HepG2 (cell line): ENCODE measurements around the gene GPN2. TPM values are rescaled to one million over a fixed set of nuclear protein-coding genes. Genes with fewer than 3 reads are reported as not detected.

ENCODE experiments used
- ADNP ChIP-seq: sonication (generic); formaldehyde crosslinking; IDR thresholded peaks from 2 replicates; pipeline ENCODE4 v1.4.0; 2020; ENCODE audit warnings: missing genetic modification reagents
- ARHGAP35 ChIP-seq: sonication (generic); formaldehyde crosslinking; IDR thresholded peaks from 2 replicates; pipeline ENCODE4 v1.9.0; 2022; ENCODE audit warnings: mild to moderate bottlenecking, inconsistent platforms, moderate library complexity, missing genetic modification reagents, borderline replicate concordance
- ARNTL ChIP-seq: sonication (generic); formaldehyde crosslinking; IDR thresholded peaks from 2 replicates; pipeline ENCODE4 v1.4.0; 2020; ENCODE audit warnings: mild to moderate bottlenecking, missing genetic modification reagents
- BATF2 ChIP-seq: sonication (generic); formaldehyde crosslinking; IDR thresholded peaks from 2 replicates; pipeline ENCODE4 v1.8.0; 2022; ENCODE audit warnings: mild to moderate bottlenecking, missing genetic modification reagents, moderate library complexity
- BHLHE40 ChIP-seq: IDR thresholded peaks from 2 replicates; pipeline ENCODE4 v1.6.1; 2011; ENCODE audit warnings: low read length, improper control_type of control experiment
- FOSL2 ChIP-seq: sonication (generic); formaldehyde crosslinking; IDR thresholded peaks from 2 replicates; pipeline ENCODE4 v1.4.0; 2020; ENCODE audit warnings: missing genetic modification reagents
- HINFP ChIP-seq: sonication (generic); formaldehyde crosslinking; IDR thresholded peaks from 2 replicates; pipeline ENCODE4 v1.4.0; 2020; ENCODE audit warnings: low read depth, mild to moderate bottlenecking, missing genetic modification reagents
- HNRNPL ChIP-seq: fragments of 200-400 bp; formaldehyde crosslinking; IDR thresholded peaks from 2 replicates; pipeline ENCODE4 v1.6.1; 2017; ENCODE audit warnings: mild to moderate bottlenecking, low read depth, low read length
- HOXD1 ChIP-seq: sonication (generic); formaldehyde crosslinking; IDR thresholded peaks from 2 replicates; pipeline ENCODE4 v1.5.0; 2020; ENCODE audit warnings: missing genetic modification reagents
- PAX8 ChIP-seq: sonication (generic); formaldehyde crosslinking; IDR thresholded peaks from 2 replicates; pipeline ENCODE4 v1.8.0; 2022; ENCODE audit warnings: mild to moderate bottlenecking, missing genetic modification reagents, borderline replicate concordance
- POLR2AphosphoS2 ChIP-seq: IDR thresholded peaks from 2 replicates; pipeline ENCODE4 v1.6.1; 2011; ENCODE audit warnings: low read depth, low read length, improper control_type of control experiment
- POLR2AphosphoS5 ChIP-seq: IDR thresholded peaks from 2 replicates; pipeline ENCODE4 v1.6.1; 2012; ENCODE audit warnings: low read depth, low read length
- SAFB2 ChIP-seq: sonication (generic); formaldehyde crosslinking; IDR thresholded peaks from 2 replicates; pipeline ENCODE4 v1.5.1; 2020; ENCODE audit warnings: missing genetic modification reagents, low read depth, mild to moderate bottlenecking, borderline replicate concordance
- ZNF263 ChIP-seq: sonication (generic); formaldehyde crosslinking; IDR thresholded peaks from 2 replicates; pipeline ENCODE4 v1.4.0; 2020; ENCODE audit warnings: missing genetic modification reagents
- ZNF513 ChIP-seq: sonication (generic); formaldehyde crosslinking; conservative IDR thresholded peaks from 2 replicates; pipeline ENCODE4 v1.5.0; 2020; ENCODE audit warnings: missing genetic modification reagents
- ZNF558 ChIP-seq: sonication (generic); formaldehyde crosslinking; IDR thresholded peaks from 2 replicates; pipeline ENCODE4 v1.9.0; 2022; ENCODE audit warnings: mild to moderate bottlenecking, missing genetic modification reagents, borderline replicate concordance
- ZNF788 ChIP-seq: sonication (generic); formaldehyde crosslinking; IDR thresholded peaks from 2 replicates; pipeline ENCODE4 v1.5.0; 2020; ENCODE audit warnings: mild to moderate bottlenecking, missing genetic modification reagents, borderline replicate concordance
- polyA plus RNA-seq, 8 experiments: library from polyadenylated mRNA; depleted of rRNA in 3 of 8; stranded (reverse) in 7 of 8; unstranded in 1 of 8; fragments of >200 nt; fragmentation: Illumina TruSeq in 4 of 8; extraction: Trizol in 4 of 8; gene quantifications; 2 replicates each; pipeline versions ENCODE4 v1.2.1 to v1.2.3, GENCODE V29; 2011 to 2016; ENCODE audit warnings: low read depth in 4 of 8, missing spikeins in 1 of 8, mixed read lengths in 1 of 8; ENCODE audit not compliant: insufficient read depth in 1 of 8
- total RNA-seq, 5 experiments: library from RNA; depleted of rRNA; stranded (reverse); fragments of >200 nt; fragmentation: Illumina TruSeq; extraction: Trizol; gene quantifications; 2 replicates each; pipeline ENCODE4 v1.2.3, GENCODE V29; 2016; ENCODE audit warnings: low read depth in 1 of 5
- TF ChIP-seq, protein P1 (sequence below): sonication (generic); formaldehyde crosslinking; IDR thresholded peaks from 2 replicates; pipeline ENCODE4 v1.8.0; 2022; ENCODE audit warnings: mild to moderate bottlenecking, missing genetic modification reagents; ENCODE audit not compliant: insufficient replicate concordance
- TF ChIP-seq, protein P2 (sequence below): sonication (generic); formaldehyde crosslinking; conservative IDR thresholded peaks from 2 replicates; pipeline ENCODE4 v1.8.0; 2022; ENCODE audit warnings: missing genetic modification reagents
- TF ChIP-seq, protein P3 (sequence below): sonication (generic); formaldehyde crosslinking; IDR thresholded peaks from 2 replicates; pipeline ENCODE4 v1.4.0; 2020; ENCODE audit warnings: missing genetic modification reagents, mild to moderate bottlenecking, borderline replicate concordance

The GPN2 gene
- total and polyA plus RNA-seq, 2 of the 13 experiments (the other 11 are each of a cell fraction or from before 2014, with no cell fraction given) = 19.3 to 38.9 TPM

- TF ChIP-seq SAFB2 (CRISPR knock-in tag) (0 out of 2 replicates have a peak, but pooled peaks have one; percentile 68), ARHGAP35 (0 out of 2 replicates have a peak, but pooled peaks have one; percentile 61), POLR2AphosphoS5 (peak; percentile 8; the same call in 1 of the 2 replicates), POLR2AphosphoS2 (peak; percentile 63; the same call in 1 of the 2 replicates), ADNP (no peak), ZNF513 (CRISPR knock-in tag) (0 out of 2 replicates have a peak, but pooled peaks have one; percentile 79), BATF2 (CRISPR knock-in tag) (no peak), FOSL2 (no peak), ARNTL (CRISPR knock-in tag) (no peak), HINFP (CRISPR knock-in tag) (0 out of 2 replicates have a peak, but pooled peaks have one; percentile 67), ZNF558 (no peak), HOXD1 (no peak), HNRNPL (peak; percentile 88; the same call in 1 of the 2 replicates), ZNF263 (0 out of 2 replicates have a peak, but pooled peaks have one; percentile 24), ZNF788 (no peak), PAX8 (CRISPR knock-in tag) (no peak), BHLHE40 (no peak)
- TF ChIP-seq, protein P1, sequence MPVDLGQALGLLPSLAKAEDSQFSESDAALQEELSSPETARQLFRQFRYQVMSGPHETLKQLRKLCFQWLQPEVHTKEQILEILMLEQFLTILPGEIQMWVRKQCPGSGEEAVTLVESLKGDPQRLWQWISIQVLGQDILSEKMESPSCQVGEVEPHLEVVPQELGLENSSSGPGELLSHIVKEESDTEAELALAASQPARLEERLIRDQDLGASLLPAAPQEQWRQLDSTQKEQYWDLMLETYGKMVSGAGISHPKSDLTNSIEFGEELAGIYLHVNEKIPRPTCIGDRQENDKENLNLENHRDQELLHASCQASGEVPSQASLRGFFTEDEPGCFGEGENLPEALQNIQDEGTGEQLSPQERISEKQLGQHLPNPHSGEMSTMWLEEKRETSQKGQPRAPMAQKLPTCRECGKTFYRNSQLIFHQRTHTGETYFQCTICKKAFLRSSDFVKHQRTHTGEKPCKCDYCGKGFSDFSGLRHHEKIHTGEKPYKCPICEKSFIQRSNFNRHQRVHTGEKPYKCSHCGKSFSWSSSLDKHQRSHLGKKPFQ (CRISPR knock-in tag) = no peak
- TF ChIP-seq, protein P2, sequence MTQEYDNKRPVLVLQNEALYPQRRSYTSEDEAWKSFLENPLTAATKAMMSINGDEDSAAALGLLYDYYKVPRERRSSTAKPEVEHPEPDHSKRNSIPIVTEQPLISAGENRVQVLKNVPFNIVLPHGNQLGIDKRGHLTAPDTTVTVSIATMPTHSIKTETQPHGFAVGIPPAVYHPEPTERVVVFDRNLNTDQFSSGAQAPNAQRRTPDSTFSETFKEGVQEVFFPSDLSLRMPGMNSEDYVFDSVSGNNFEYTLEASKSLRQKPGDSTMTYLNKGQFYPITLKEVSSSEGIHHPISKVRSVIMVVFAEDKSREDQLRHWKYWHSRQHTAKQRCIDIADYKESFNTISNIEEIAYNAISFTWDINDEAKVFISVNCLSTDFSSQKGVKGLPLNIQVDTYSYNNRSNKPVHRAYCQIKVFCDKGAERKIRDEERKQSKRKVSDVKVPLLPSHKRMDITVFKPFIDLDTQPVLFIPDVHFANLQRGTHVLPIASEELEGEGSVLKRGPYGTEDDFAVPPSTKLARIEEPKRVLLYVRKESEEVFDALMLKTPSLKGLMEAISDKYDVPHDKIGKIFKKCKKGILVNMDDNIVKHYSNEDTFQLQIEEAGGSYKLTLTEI = no peak
- TF ChIP-seq, protein P3, sequence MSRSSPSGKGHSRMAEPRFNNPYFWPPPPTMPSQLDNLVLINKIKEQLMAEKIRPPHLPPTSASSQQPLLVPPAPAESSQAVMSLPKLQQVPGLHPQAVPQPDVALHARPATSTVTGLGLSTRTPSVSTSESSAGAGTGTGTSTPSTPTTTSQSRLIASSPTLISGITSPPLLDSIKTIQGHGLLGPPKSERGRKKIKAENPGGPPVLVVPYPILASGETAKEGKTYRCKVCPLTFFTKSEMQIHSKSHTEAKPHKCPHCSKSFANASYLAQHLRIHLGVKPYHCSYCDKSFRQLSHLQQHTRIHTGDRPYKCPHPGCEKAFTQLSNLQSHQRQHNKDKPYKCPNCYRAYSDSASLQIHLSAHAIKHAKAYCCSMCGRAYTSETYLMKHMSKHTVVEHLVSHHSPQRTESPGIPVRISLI = no peak
Measured at GRCh38 chr1:26911399-26912146, 21.5 kb upstream of the GPN2 start (continued).
